ENCODE results near the gene ZBTB38. TPM values are rescaled to one million over a fixed set of nuclear protein-coding genes. Genes with fewer than 3 reads are reported as not detected.

ZBTB38 gene
- total RNA-seq, 6 experiments from 2014 or later = 29.4 to 75.2 (median 36.6) TPM

DNA sequence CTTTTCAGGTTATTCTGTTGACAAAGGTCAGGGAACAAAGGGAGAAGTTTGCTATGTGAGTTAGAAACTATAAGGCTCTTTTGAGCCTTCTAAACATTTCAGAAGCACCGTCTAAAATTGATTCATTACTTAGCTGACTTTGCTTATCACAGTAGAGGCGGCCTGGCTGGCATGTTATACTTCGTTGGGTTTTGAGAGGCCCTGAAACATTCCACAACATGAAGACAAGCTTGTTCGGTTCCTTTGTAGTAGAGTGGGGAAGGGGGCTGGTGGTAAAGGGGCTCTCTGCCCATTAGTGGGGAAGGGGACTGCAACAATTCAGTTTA, 23.6 kb downstream of the ZBTB38 start:
- ATAC-seq (no peak), DNase-seq (no peak)
- intact Hi-C loops (cut with DNase I) = no loop called here
- WGBS (ENCODE audit: insufficient coverage, low coverage, low lambda C conversion rate, missing lambda C conversion rate) = 86% methylated on average over 4 of the region's 4 CpGs
- no peaks in the 10 kb centered on the region for H3K27me3 ChIP-seq
- H3K9me3 ChIP-seq = no peaks in the 10 kb centered on the region
- H3K36me3 ChIP-seq = no peaks in the 10 kb centered on the region
- no peak overlapping the region for H3K4me3 ChIP-seq
- TF ChIP-seq POLR2A (IDR thresholded peaks at IDR 0.05) = no peak
- TF ChIP-seq, protein P1, sequence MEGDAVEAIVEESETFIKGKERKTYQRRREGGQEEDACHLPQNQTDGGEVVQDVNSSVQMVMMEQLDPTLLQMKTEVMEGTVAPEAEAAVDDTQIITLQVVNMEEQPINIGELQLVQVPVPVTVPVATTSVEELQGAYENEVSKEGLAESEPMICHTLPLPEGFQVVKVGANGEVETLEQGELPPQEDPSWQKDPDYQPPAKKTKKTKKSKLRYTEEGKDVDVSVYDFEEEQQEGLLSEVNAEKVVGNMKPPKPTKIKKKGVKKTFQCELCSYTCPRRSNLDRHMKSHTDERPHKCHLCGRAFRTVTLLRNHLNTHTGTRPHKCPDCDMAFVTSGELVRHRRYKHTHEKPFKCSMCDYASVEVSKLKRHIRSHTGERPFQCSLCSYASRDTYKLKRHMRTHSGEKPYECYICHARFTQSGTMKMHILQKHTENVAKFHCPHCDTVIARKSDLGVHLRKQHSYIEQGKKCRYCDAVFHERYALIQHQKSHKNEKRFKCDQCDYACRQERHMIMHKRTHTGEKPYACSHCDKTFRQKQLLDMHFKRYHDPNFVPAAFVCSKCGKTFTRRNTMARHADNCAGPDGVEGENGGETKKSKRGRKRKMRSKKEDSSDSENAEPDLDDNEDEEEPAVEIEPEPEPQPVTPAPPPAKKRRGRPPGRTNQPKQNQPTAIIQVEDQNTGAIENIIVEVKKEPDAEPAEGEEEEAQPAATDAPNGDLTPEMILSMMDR (IDR thresholded peaks at IDR 0.05) = no peak
- no peak overlapping the region for H3K27ac ChIP-seq
- H3K4me1 ChIP-seq = peaks cover 0 to 25% (median 0%) of the 10 kb centered on the region in 4 donors

DNA sequence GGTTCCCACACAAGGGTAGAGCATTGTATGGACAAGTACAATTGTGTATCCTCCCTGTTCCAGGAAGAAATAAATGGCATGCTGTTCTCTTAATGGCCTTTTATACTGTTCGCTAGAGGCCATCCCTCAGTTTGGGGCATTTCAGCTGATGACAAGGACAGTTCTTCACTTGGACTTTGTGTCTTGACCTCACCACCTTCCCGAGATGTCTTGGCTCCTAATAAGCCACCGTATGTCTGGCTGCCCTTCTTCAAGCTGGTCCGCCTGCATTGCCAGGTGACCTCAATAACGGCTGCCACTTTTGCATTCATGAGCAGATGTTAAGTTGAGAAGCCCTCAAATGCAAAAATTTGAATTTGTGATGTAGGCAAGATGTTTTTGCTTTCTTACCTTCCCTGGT, 24.1 kb downstream of the ZBTB38 start:
- TF ChIP-seq, protein P1 (IDR thresholded peaks at IDR 0.05) = no peak
- no peak for TF ChIP-seq POLR2A (IDR thresholded peaks at IDR 0.05)
- no peaks in the 10 kb centered on the region for H3K9me3 ChIP-seq
- H3K4me1 ChIP-seq = peaks cover 0 to 25% (median 0%) of the 10 kb centered on the region in 4 donors
- intact Hi-C loops (cut with DNase I) = no loop called here
- no peaks in the 10 kb centered on the region for H3K36me3 ChIP-seq
- ATAC-seq = no peak
- no peaks in the 10 kb centered on the region for H3K27me3 ChIP-seq
- H3K4me3 ChIP-seq = no peak overlapping the region
- no peak overlapping the region for H3K27ac ChIP-seq
- no peak for DNase-seq
- WGBS (ENCODE audit: insufficient coverage, low coverage, low lambda C conversion rate, missing lambda C conversion rate) = 94% methylated on average over 3 of the region's 5 CpGs

DNA sequence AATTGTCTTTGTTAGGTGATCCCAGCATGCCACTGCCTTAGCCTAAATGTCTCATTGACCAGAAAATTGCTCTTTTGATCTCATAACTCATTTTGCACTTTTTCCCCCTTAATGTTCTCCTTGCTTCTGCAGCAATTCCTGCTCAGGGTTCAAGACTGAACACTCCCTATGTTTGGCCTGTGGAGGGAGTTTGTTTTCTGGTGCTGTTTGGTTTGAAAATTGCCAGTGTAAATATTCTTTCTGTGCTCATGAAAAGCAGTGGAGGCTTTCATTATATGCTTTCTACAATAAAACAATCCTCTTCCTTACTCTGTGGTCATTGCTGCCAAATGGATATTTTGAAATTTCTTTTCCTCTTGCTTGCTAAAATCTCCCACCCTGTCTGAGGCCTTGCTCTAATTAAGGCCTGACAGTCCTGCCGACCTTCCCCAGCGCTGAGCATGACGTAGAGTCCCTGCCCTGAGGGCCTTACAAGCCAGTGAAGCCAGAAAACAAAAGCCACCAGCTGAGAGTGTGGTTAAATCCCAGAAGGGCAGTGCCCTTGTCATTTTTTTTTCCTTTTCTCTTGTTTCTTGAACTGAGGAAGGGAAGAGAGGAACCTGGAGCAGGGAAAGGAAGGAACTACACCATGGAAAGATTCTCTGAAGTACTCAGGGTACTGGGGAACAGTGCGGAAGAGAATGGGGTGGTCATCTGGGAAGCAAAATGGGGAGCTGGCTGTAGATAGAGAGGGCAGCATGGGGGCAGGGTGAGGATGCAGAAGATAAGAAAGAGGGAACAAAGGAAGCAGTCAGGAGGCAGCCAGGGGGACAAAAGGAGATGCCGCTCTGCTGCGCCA, 24.8 kb downstream of the ZBTB38 start:
- H3K36me3 ChIP-seq = no peaks in the 10 kb centered on the region
- 71% methylated on average over 6 of the region's 6 CpGs for WGBS (ENCODE audit: insufficient coverage, low coverage, low lambda C conversion rate, missing lambda C conversion rate)
- H3K4me3 ChIP-seq = no peak overlapping the region
- ATAC-seq = peak in 1 of 4 donors; percentile 24
- no peaks in the 10 kb centered on the region for H3K27me3 ChIP-seq
- no peaks in the 10 kb centered on the region for H3K9me3 ChIP-seq
- TF ChIP-seq, protein P1 (IDR thresholded peaks at IDR 0.05) = no peak
- TF ChIP-seq POLR2A (IDR thresholded peaks at IDR 0.05) = no peak
- DNase-seq = no peak
- no peak overlapping the region for H3K27ac ChIP-seq
- peaks cover 0 to 25% (median 0%) of the 10 kb centered on the region in 4 donors for H3K4me1 ChIP-seq
- intact Hi-C loops (cut with DNase I) = no loop called here

DNA sequence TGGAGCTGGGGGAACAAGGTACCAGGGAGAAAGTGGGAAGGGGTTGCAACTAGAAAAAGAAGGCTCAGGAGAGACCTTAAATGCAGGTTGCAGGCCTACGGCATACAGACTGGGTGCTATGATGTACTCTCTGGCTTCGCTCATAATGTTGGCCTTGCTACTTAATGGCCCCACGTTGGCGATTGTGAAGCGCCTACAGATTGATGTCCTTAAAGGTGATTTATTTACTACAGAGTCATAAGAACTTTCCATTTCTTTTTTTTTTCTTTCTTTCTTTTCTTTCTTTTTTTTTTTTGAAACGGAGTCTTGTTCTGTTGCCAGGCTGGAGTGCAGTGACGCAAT, 25.4 kb downstream of the ZBTB38 start:
- Histone ChIP-seq H3K36me3 (no peaks in the 10 kb centered on the region), H3K27ac (no peak overlapping the region), H3K4me1 (peaks cover 0 to 20% (median 0%) of the 10 kb centered on the region in 4 donors), H3K4me3 (no peak overlapping the region), H3K9me3 (no peaks in the 10 kb centered on the region), H3K27me3 (no peaks in the 10 kb centered on the region)
- ATAC-seq = no peak
- TF ChIP-seq, protein P1 (IDR thresholded peaks at IDR 0.05) = no peak
- intact Hi-C loops (cut with DNase I) = no loop called here
- WGBS (ENCODE audit: insufficient coverage, low coverage, low lambda C conversion rate, missing lambda C conversion rate) = 80% methylated on average over 6 of the region's 7 CpGs
- no peak for DNase-seq
